ENCODE measurements around the gene XPNPEP3. TPM values are rescaled to one million over a fixed set of nuclear protein-coding genes. Genes with fewer than 3 reads are reported as not detected.

XPNPEP3 gene
- total RNA-seq, 1 donor from 2014 or later, result 14.3 TPM

Other genes with a start within 250 kb of the XPNPEP3 start
- gene MRTFA, start 220.4 kb upstream of the XPNPEP3 start, total RNA-seq, result 19.4 TPM
- not detected for gene MCHR1, start 177.7 kb upstream of the XPNPEP3 start, total RNA-seq
- 16.1 TPM for gene SLC25A17, start 37.8 kb upstream of the XPNPEP3 start, total RNA-seq
- gene ST13, start 509 bp upstream of the XPNPEP3 start, total RNA-seq, result 120 TPM
- gene DNAJB7, start 5.0 kb downstream of the XPNPEP3 start, total RNA-seq, result not detected
- 56.0 TPM for gene RBX1, start 94.2 kb downstream of the XPNPEP3 start, total RNA-seq
- 40.6 TPM for gene EP300, start 235.4 kb downstream of the XPNPEP3 start, total RNA-seq

Data from esophagus mucosa (tissue), 1 donor.